DMS153 treated with DMSO at 0.1 percent for 48 hours (cell line): Measurements from ENCODE around the gene OSBPL1A.

ENCODE experiments used
- DNase-seq: peaks from one replicate; lab custom pipeline; 2025; ENCODE audit not compliant: unreplicated experiment; lab: John Stamatoyannopoulos, UW

OSBPL1A gene

GRCh38 chr18:24270358-24270936 lies 127.2 kb downstream of the OSBPL1A start:
- no peak for DNase-seq

GRCh38 chr18:24268784-24269550 lies 128.7 kb downstream of the OSBPL1A start:
- DNase-seq: no peak

DNA sequence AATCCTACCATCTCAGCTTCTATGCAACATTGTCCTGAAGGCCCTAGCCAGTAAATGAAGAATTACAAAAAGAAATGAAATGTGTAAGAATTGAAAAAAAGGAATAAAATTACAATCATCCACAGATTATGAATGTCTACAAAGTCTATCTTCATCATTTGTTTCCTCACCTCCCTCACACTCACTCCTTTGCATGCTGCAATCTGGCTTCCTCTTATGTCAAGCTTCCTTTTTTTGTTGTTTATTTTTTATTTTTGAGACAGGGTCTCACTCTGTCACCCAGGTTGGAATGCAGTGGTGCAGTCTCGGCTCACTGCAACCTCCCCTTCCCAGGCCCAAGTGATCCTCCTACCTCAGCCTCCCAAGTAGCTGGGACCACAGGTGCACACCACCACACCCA lies 129.7 kb downstream of the OSBPL1A start:
- no peak for DNase-seq

DNA sequence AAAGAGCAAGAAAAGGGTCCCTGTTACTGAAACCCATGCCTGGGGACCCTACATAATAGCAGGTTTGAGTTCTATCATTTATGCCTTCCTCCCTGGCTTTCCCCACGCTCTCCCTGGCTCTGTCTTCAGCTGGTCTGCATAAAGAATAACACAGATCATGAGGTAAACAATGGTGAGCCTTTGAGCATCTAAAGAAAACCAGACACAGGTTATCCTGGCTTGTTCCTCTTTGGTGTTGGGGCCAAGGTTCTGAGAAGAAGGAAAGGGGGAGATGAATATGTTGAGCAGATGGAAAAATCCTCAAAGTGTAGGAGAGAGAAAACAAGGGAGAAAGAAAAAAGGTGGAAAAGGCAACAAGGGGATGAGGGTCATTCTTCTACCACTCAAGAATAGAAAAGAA lies 131.5 kb downstream of the OSBPL1A start:
- DNase-seq: no peak

DNA sequence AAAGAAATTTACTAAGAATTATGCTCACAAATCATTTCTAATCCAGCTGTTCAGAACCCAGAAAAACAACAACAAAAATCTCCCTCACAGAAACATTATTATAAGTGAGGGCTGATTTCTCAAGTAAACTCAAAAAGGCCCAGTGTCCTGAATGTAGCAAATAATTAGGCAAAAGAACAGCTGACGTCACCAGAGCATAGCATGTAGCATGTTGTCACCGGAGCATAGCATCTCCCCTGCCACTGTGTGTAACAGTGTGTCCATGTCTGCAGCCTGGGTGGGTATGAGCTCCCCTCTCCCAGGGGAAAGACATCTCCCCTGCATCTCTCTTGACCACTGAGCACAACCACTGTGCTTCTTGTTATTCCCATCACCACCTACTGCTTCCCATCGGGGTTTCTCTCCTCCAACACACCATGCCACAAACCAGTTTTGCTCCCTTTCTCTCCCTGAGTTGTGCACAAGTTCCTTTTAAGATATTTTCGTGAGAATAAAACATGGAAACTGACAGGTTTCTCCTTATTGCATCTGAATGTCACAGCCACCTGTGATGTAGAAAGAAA lies 132.0 kb downstream of the OSBPL1A start:
- DNase-seq: no peak

GRCh38 chr18:24263050-24263449 lies 134.6 kb downstream of the OSBPL1A start:
- DNase-seq: no peak

DNA sequence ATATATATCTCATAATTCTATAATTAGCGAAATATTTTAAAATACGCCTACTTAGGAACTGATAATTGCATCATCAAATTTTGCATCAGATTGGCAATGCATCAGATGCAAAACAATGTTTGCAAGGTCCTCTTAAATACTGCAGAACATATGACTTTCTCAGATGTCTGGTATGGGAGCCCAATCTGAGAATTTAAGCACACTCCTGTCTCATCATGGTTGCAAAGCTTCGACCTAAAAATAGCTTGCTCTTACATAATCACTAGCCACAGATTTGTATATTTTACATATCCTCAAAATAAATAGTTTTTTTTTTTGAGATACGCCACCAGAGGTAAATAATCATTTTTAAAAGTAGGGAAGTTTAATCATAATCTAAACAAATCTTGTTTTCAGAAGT lies 135.5 kb downstream of the OSBPL1A start:
- DNase-seq: no peak

GRCh38 chr18:24259869-24260641 lies 137.6 kb downstream of the OSBPL1A start:
- DNase-seq: no peak

DNA sequence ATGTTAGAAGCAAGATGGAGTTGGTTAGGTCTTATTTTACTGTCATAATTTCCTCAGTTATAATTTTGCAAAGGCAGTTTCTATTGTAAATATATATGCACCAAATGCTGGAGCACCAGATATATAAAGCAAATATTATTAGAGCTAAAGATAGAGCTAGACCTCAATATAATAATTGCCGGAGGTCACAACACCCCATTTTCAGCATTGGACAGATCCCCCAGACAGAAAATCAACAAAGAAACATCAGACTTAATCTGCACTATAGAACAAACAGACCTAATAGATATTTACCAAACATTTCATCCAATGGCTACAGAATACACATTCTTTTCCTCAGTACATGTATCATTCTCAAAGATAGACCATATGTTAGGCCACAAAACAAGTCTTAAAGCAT lies 143.6 kb downstream of the OSBPL1A start:
- no peak for DNase-seq

- DNase-seq: no peak
Observed at GRCh38 chr18:24249716-24250115, 147.9 kb downstream of the OSBPL1A start.

- DNase-seq: no peak
Observed at GRCh38 chr18:24248359-24248758, 149.3 kb downstream of the OSBPL1A start.

GRCh38 chr18:24246143-24246542 lies 151.5 kb downstream of the OSBPL1A start:
- DNase-seq: no peak

DNA sequence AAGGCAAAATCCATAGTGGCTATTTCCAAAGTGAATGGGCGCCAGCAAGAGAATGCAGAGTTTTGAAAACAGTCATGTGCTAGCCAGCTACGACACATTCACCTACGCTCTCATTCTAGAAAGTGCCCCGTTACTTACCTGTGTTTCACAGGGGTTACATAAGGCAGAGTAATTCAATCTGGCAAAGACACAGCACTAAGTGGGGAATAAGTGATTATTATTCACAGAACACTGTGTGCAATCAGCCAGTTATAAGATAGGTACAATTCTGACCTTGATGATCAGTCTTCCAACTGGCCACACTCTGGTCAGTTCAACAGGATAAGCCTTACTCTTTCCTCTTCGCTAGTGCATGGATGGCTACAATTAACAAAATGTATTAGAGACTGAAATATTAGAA lies 152.9 kb downstream of the OSBPL1A start:
- DNase-seq: no peak

- no peak for DNase-seq
Observed at GRCh38 chr18:24243677-24244076, 153.9 kb downstream of the OSBPL1A start.

- no peak for DNase-seq
Observed at GRCh38 chr18:24239341-24239740, 158.3 kb downstream of the OSBPL1A start.

DNA sequence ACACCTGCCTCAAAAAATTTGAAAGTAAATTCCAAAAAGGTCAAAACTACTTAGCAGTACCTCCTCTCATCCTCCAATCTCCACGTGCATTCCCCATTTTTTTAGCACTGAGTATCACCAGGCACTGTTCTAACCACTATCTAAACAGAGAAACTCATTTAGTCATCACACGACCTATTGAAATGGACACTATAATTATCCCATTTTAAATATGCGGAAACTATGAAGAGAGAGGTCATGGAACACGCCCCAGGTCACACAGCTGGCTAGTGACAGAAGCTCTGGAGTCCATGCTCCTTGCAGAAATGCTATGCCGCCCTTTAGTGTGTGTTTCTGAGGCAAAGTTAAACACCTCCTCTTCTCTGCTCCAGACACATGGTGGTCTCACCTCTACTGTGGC lies 159.2 kb downstream of the OSBPL1A start:
- DNase-seq: no peak

- no peak for DNase-seq
Observed at GRCh38 chr18:24234850-24235418, 162.7 kb downstream of the OSBPL1A start.

- no peak for DNase-seq
Observed at GRCh38 chr18:24234330-24234729, 163.3 kb downstream of the OSBPL1A start.

- DNase-seq: no peak
Observed at GRCh38 chr18:24232800-24233199, 164.8 kb downstream of the OSBPL1A start.

DNA sequence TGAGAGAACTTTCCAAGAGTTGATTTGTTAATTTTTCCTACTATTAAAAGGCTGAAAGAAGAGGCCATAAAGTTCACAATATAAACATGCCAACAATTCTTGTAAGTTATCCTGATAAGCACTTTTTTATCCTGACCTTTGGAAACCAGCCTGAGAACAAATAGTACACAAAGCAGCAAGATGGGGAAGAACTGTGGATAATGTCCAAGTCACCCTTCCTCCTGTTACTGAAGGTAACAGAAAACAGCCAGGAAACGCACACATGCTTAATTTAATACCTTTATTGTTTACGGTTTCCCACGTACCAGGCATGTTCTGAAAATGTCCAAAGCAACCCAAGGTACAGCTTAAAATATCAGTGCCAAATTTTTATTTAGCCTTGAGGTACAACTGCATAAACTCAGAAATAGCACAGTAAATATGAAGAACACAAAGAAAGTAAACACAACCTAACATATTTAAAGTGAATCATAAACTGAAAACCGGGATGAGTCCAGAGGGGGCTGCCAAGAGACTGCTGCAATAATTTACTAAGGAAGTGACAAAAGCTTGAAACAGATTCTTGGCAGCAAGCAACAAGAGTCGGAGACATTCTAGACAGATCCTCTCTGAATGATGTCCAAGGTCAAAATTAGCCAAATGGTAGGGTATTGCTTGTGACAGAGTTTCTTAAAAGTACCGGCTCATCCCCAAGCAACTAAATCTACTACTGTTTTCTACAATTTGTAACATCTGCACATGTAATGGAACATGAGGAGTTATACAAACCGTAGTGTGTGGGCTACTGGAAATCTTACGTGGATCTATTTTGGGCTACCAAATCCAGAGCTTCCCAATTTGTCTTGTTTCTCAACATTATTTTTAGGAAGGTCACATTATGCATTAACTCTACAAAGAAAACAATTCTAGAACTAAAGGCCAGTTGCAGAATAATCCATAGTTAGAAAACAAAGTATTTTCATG lies 165.6 kb downstream of the OSBPL1A start:
- DNase-seq: no peak
